HG03139 (cell line): ENCODE results near the gene MINAR2.
A peak's percentile ranks its signal among the peaks of the same experiment; 100 is the strongest.

ENCODE experiments used
- ATAC-seq: cut with Tn5 transposase; IDR thresholded peaks from one replicate; pipeline ENCODE4 v1.9.1; 2021; ENCODE audit not compliant: unreplicated experiment

MINAR2 gene

DNA sequence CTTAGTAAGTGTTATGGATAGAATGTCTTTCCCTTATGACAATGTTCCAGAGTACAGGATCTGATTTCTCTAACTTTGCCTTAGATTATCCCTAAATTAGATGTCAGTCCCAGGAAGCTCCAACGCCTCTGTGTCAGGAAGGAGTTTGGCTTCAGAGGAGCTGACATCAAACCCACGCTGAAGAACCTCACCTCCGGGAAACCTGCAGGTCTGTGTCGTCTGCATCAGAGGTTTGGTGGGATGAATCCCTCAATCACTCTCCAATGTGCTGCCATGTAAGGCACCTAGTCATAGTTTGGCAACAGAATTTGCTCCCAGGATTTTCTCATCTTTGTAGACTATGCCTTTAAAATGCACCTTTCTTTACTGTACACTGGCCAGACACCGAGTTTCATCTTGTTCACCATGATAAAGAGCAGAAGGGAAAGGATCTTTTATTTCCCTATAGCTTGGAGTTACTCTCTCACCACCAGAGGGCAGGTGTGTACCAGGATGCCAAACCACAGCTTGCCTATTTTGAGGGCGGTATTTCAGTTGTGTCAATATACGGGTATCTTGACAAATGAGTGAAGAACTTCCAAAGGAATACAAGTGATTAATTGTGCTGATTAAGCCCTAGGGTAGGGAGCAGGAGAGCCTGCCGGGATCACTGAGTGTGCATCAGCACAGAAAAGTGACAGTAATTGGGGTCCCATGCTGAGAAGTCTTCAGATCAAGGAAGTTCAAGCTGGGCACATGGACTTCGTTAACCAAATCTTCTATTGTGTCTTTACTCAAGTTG is 23.4 kb downstream of the MINAR2 start:
- peak; percentile 56 for ATAC-seq

DNA sequence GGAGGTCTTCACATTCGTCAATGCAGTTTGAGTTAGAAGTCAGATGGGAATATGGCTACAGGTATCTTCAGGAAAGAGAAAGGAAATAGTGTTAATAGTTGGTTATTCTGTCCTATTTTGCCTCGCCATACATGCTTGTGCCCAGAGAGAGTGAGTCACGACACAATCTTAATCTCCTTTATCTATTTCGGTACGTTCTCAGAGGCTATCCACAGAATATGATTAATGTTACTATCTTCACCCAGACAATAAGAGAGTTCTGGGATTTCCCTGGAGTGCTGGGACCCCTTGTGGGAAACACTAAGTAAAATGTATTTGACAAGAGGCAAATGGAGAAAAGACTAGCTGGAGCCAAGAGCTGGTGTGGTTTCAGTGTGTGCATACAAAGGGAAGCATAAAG is 25.5 kb downstream of the MINAR2 start:
- ATAC-seq, result no peak

DNA sequence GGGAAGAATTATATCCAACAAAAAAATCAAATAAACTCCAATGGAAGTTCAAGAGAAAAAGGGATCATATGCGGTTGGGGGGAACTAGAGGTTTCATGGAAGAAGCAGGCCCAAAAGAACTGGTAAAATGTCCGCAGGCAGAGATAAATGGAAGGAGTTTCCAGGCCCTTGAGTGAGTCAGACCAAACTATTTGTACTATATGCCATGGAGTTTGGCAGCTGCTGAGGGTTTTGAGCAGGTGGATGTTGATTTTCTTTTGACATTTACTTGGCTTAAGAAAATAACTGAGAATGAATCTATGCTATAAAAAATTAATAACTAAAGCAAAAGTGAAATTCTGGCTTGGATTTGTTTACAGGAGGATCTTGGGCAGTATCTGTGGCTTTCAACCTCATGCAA is 33.7 kb downstream of the MINAR2 start:
- ATAC-seq, result no peak

DNA sequence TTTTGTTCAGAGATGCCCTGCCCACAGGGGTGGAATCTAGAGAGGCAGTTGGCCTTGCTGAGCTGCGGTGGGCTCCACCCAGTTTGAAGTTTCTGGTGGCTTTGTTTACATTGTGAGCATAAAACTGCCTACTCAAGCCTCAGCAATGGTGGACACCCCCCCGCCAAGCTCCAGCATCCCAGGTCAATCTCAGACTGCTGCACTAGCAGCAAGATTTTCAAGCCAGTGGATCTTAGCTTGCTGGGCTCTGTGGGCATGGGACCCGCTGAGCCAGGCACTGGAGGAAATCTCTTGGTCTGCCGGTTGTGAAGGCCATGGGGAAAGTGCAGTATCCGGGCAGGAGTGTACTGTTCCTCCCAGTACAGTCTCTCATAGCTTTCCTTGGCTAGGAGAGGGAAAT is 55.5 kb downstream of the MINAR2 start:
- no peak for ATAC-seq

DNA sequence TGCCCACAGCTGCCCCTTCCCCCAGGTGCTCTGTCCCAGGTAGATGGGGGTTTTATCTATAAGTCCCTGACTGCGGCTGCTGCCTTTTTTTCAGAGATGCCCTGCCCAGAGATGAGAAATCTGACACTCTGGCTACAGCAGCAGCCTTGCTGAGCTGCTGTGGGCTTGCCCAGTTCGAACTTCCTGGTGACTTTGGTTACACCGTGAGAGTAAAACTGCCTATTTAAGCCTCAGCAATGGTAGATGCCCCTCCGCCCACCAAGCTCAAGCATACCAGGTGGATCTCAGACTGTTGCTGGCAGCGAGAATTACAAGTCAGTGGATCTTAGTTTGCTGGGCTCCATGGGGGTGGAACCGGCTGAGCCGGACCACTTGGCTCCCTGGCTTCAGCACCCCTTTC is 56.8 kb downstream of the MINAR2 start:
- ATAC-seq, result no peak

DNA sequence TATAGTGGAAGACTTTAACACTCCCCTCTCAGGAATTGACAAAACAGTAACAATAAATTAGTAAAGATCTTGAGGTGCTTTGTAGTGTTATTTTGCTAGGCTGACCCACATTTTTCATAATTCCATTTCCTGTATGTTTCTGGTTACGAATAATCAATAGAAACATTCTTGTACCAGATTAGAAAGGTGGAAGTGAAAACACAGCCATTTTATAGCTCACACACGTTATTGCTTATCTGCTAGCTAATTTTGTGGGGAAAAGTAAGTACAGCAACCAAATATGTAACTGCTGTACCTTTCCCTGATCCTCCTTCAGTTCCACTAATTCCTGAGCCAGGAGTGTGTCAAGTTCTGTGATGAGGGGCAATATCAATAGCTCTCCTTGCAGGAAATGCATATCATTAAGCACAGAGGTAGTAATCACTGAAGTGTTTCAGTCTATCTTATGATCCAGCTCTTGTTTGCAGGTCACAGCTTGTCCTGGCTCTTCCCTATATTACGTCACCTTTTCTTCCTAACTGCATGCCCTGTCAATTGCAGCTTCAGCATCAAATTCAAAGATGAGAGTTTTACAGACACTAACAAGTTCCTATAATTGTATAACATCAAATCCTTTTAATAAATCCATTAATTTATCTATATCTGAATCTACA is 59.4 kb downstream of the MINAR2 start:
- ATAC-seq, result no peak
